Measurements from ENCODE around the gene TCF12.

Gene TCF12

GRCh38 chr15:56918046-56918938 lies at the start of gene TCF12:
Gene TCF12, plus strand, starts transcription at chr15:56918644. Its CDS starts 1,270 bp downstream, at chr15:56919914.
- Histone ChIP-seq H3K9ac (ENCODE audit: low read length) (peak within 1 kb of the TSS; percentile 94), H3K36me3 (ENCODE audit: control insufficient read depth, insufficient read depth, low read length) (no peaks in the 10 kb centered on the region), H3K9me3 (ENCODE audit: control insufficient read depth, low read length) (no peaks in the 10 kb centered on the region), H3K27me3 (ENCODE audit: control insufficient read depth, insufficient read depth, low read length) (no peaks in the 10 kb centered on the region), H3K4me1 (ENCODE audit: control insufficient read depth, insufficient read depth, low read length) (peaks cover 19% of the 10 kb centered on the region), H3K4me3 (ENCODE audit: low read length) (peak within 1 kb of the TSS; percentile 88)

GRCh38 chr15:56869573-56869972 lies 48.9 kb upstream of the TCF12 start:
- Histone ChIP-seq H3K36me3 (ENCODE audit: control insufficient read depth, insufficient read depth, low read length) (no peaks in the 10 kb centered on the region), H3K9ac (ENCODE audit: low read length) (no peak overlapping the region), H3K27me3 (ENCODE audit: control insufficient read depth, insufficient read depth, low read length) (no peaks in the 10 kb centered on the region), H3K9me3 (ENCODE audit: control insufficient read depth, low read length) (no peaks in the 10 kb centered on the region), H3K4me3 (ENCODE audit: low read length) (no peak overlapping the region), H3K4me1 (ENCODE audit: control insufficient read depth, insufficient read depth, low read length) (no peaks in the 10 kb centered on the region)

DNA sequence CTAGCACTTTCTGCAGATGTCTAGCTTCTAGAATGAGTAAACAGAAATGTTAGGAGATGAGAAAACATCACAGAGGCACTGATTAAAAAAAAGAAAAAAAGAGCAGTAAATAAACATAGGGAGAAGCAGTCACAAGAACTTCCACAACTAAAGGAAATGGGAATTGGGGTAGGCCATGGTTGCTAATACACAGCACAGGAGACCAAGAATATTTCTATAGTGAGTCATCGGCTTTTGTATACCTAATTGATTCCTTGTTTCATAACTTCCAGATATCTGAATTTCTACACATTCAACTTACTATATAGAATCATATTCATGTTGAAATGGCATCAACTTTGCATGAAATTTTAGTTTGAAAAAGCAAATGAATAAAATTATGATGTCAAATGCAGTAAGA lies 47.3 kb upstream of the TCF12 start:
- H3K4me3 ChIP-seq (ENCODE audit: low read length) = no peak overlapping the region
- no peaks in the 10 kb centered on the region for H3K9me3 ChIP-seq (ENCODE audit: control insufficient read depth, low read length)

GRCh38 chr15:56871867-56872266 lies 46.6 kb upstream of the TCF12 start:
- no peak overlapping the region for H3K9ac ChIP-seq (ENCODE audit: low read length)
- no peaks in the 10 kb centered on the region for H3K4me1 ChIP-seq (ENCODE audit: control insufficient read depth, insufficient read depth, low read length)
- H3K36me3 ChIP-seq (ENCODE audit: control insufficient read depth, insufficient read depth, low read length) = no peaks in the 10 kb centered on the region
- no peak overlapping the region for H3K4me3 ChIP-seq (ENCODE audit: low read length)
- H3K27me3 ChIP-seq (ENCODE audit: control insufficient read depth, insufficient read depth, low read length) = no peaks in the 10 kb centered on the region
- H3K9me3 ChIP-seq (ENCODE audit: control insufficient read depth, low read length) = no peaks in the 10 kb centered on the region

More for the DNA sequence above, 47.3 kb upstream of the TCF12 start:
- H3K9ac ChIP-seq (ENCODE audit: low read length) = no peak overlapping the region
- no peaks in the 10 kb centered on the region for H3K27me3 ChIP-seq (ENCODE audit: control insufficient read depth, insufficient read depth, low read length)
- no peaks in the 10 kb centered on the region for H3K4me1 ChIP-seq (ENCODE audit: control insufficient read depth, insufficient read depth, low read length)
- no peaks in the 10 kb centered on the region for H3K36me3 ChIP-seq (ENCODE audit: control insufficient read depth, insufficient read depth, low read length)

GRCh38 chr15:56877255-56877970 lies 41.0 kb upstream of the TCF12 start:
- H3K36me3 ChIP-seq (ENCODE audit: control insufficient read depth, insufficient read depth, low read length) = no peaks in the 10 kb centered on the region
- H3K4me3 ChIP-seq (ENCODE audit: low read length) = no peak overlapping the region
- H3K4me1 ChIP-seq (ENCODE audit: control insufficient read depth, insufficient read depth, low read length) = no peaks in the 10 kb centered on the region
- H3K9me3 ChIP-seq (ENCODE audit: control insufficient read depth, low read length) = no peaks in the 10 kb centered on the region
- H3K9ac ChIP-seq (ENCODE audit: low read length) = no peak overlapping the region
- H3K27me3 ChIP-seq (ENCODE audit: control insufficient read depth, insufficient read depth, low read length) = no peaks in the 10 kb centered on the region

GRCh38 chr15:56879502-56879901 lies 38.9 kb upstream of the TCF12 start:
- no peak overlapping the region for H3K4me3 ChIP-seq (ENCODE audit: low read length)
- H3K9ac ChIP-seq (ENCODE audit: low read length) = no peak overlapping the region
- H3K36me3 ChIP-seq (ENCODE audit: control insufficient read depth, insufficient read depth, low read length) = no peaks in the 10 kb centered on the region
- no peaks in the 10 kb centered on the region for H3K9me3 ChIP-seq (ENCODE audit: control insufficient read depth, low read length)
- H3K27me3 ChIP-seq (ENCODE audit: control insufficient read depth, insufficient read depth, low read length) = no peaks in the 10 kb centered on the region
- no peaks in the 10 kb centered on the region for H3K4me1 ChIP-seq (ENCODE audit: control insufficient read depth, insufficient read depth, low read length)

DNA sequence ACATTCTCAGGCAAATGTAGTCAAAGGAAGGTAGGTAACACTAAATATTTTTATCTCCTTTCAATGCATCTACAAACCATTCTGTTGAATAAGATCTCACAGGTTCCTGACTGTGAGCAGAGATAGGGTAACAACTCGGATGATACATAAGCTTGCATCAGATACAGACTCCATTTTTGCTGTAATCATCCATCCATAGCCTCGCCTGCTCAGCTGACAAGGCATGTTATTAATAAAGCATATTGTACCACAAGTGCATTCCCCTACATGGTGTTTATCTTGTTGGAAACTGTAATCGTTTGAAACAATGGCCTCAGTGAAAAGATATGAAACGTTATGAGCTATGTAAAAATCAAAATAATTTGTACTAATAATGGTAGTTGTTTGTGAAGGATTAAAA lies 35.4 kb upstream of the TCF12 start:
- peaks cover 10% of the 10 kb centered on the region for H3K4me1 ChIP-seq (ENCODE audit: control insufficient read depth, insufficient read depth, low read length)
- H3K27me3 ChIP-seq (ENCODE audit: control insufficient read depth, insufficient read depth, low read length) = no peaks in the 10 kb centered on the region
- H3K36me3 ChIP-seq (ENCODE audit: control insufficient read depth, insufficient read depth, low read length) = no peaks in the 10 kb centered on the region
- H3K9ac ChIP-seq (ENCODE audit: low read length) = no peak overlapping the region
- H3K4me3 ChIP-seq (ENCODE audit: low read length) = no peak overlapping the region
- no peaks in the 10 kb centered on the region for H3K9me3 ChIP-seq (ENCODE audit: control insufficient read depth, low read length)

GRCh38 chr15:56886363-56886931 lies 32.0 kb upstream of the TCF12 start:
- Histone ChIP-seq H3K4me3 (ENCODE audit: low read length) (peak overlapping the region; percentile 39), H3K36me3 (ENCODE audit: control insufficient read depth, insufficient read depth, low read length) (no peaks in the 10 kb centered on the region), H3K9me3 (ENCODE audit: control insufficient read depth, low read length) (no peaks in the 10 kb centered on the region), H3K9ac (ENCODE audit: low read length) (peak overlapping the region; percentile 89), H3K27me3 (ENCODE audit: control insufficient read depth, insufficient read depth, low read length) (no peaks in the 10 kb centered on the region), H3K4me1 (ENCODE audit: control insufficient read depth, insufficient read depth, low read length) (peaks cover 15% of the 10 kb centered on the region)

DNA sequence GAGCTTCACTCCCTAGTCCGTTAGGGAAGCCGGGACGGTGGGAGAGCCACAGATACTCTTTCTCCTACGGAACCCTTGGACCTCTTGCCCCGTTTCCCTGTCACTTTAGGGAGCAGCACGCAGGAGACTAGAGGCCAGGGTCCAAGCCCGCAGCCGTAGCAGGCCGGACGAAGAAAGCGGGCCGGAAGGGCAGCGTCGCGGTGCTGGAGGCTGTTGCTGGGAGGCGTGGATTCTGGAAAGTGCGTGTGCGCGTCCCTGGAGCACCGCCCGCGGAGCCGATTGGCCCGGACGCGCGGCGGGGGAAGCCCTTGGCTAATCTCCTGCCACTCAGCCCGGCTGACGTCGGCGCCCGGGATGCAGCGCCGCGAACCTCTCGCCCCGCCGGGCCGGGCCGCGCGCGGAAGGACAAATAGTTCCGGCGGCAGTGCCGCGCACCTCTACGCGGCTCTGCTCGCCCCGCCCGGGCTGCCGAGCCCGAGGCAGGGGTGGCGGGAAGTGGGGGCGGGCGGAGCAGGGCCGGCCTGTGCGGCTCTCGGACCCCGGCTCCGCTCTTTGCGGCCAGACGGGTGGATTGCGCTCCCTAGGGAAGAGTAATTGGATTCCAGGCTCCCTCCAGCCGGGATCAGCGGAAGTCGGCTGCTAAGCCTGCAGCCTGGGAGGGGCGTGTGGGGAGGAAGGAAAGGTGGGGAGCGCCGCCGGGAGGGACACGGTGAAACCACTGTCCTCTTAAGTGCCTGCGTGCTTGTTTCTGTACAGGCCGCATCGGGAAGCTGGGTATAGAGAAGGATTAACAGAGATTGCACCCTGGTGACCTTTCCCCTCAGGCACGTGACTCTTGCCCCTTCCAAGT lies 31.3 kb upstream of the TCF12 start:
- H3K9ac ChIP-seq (ENCODE audit: low read length) = peak overlapping the region; percentile 89
- H3K4me3 ChIP-seq (ENCODE audit: low read length) = peak overlapping the region; percentile 64
- H3K36me3 ChIP-seq (ENCODE audit: control insufficient read depth, insufficient read depth, low read length) = no peaks in the 10 kb centered on the region
- no peaks in the 10 kb centered on the region for H3K27me3 ChIP-seq (ENCODE audit: control insufficient read depth, insufficient read depth, low read length)
- H3K4me1 ChIP-seq (ENCODE audit: control insufficient read depth, insufficient read depth, low read length) = peaks cover 15% of the 10 kb centered on the region
- H3K9me3 ChIP-seq (ENCODE audit: control insufficient read depth, low read length) = no peaks in the 10 kb centered on the region

GRCh38 chr15:56887782-56888438 lies 30.5 kb upstream of the TCF12 start:
- Histone ChIP-seq H3K4me3 (ENCODE audit: low read length) (peak overlapping the region; percentile 64), H3K9me3 (ENCODE audit: control insufficient read depth, low read length) (no peaks in the 10 kb centered on the region), H3K27me3 (ENCODE audit: control insufficient read depth, insufficient read depth, low read length) (no peaks in the 10 kb centered on the region), H3K9ac (ENCODE audit: low read length) (peak overlapping the region; percentile 89), H3K4me1 (ENCODE audit: control insufficient read depth, insufficient read depth, low read length) (peaks cover 15% of the 10 kb centered on the region), H3K36me3 (ENCODE audit: control insufficient read depth, insufficient read depth, low read length) (no peaks in the 10 kb centered on the region)

- peaks cover 15% of the 10 kb centered on the region for H3K4me1 ChIP-seq (ENCODE audit: control insufficient read depth, insufficient read depth, low read length)
- no peak overlapping the region for H3K4me3 ChIP-seq (ENCODE audit: low read length)
Measured at GRCh38 chr15:56890038-56890437, 28.4 kb upstream of the TCF12 start.

More at GRCh38 chr15:56890038-56890437, 28.4 kb upstream of the TCF12 start:
- Histone ChIP-seq H3K27me3 (ENCODE audit: control insufficient read depth, insufficient read depth, low read length) (no peaks in the 10 kb centered on the region), H3K36me3 (ENCODE audit: control insufficient read depth, insufficient read depth, low read length) (no peaks in the 10 kb centered on the region), H3K9ac (ENCODE audit: low read length) (no peak overlapping the region), H3K9me3 (ENCODE audit: control insufficient read depth, low read length) (no peaks in the 10 kb centered on the region)
